ENCODE results near the gene VAMP2. TPM values are rescaled to one million over a fixed set of nuclear protein-coding genes. Genes with fewer than 3 reads are reported as not detected.

The VAMP2 gene
- total RNA-seq, 1 donor from 2014 or later: 117 TPM

DNA sequence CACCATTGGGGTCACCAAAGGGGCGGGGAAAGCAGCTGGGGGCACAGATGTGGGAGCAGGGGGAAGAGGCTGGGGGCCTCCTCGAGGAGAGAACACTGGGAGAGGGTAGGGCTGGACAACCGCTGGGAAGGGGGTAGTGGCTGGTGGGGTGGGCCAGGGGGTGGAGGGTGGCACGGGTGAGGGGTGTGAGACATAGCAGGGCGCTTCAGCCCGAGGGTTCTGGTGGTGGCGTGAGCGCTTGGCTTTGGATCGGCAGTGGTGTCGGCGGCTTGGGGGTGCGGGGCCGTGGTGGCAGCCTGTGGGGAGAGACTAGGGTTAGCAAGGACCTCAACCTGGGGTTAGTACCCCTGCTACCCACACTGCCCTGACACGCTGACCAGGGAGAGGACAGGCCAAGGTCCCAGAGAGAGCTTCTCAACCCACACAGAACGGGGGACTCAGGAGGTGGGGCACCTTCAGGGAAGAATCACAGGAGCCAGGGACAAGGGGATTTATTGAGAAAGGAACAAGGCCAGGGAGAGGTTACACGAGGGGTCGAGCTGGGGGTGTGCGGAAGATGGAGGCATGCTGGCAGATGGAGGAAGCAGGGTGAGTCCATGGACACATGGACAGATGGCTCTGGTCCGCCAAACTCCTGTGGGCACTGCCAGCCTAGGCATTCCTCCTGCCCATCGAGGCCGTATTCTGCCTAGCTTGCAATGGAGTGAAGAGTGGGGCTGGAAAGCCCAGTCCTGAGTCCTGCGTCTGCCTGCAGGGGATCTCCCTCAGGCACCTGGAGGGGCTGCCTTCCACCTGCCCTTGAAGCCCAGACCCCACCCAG lies 19.0 kb downstream of the VAMP2 start:
- TF ChIP-seq, protein P1, sequence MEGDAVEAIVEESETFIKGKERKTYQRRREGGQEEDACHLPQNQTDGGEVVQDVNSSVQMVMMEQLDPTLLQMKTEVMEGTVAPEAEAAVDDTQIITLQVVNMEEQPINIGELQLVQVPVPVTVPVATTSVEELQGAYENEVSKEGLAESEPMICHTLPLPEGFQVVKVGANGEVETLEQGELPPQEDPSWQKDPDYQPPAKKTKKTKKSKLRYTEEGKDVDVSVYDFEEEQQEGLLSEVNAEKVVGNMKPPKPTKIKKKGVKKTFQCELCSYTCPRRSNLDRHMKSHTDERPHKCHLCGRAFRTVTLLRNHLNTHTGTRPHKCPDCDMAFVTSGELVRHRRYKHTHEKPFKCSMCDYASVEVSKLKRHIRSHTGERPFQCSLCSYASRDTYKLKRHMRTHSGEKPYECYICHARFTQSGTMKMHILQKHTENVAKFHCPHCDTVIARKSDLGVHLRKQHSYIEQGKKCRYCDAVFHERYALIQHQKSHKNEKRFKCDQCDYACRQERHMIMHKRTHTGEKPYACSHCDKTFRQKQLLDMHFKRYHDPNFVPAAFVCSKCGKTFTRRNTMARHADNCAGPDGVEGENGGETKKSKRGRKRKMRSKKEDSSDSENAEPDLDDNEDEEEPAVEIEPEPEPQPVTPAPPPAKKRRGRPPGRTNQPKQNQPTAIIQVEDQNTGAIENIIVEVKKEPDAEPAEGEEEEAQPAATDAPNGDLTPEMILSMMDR (IDR thresholded peaks at IDR 0.05; ENCODE audit: partially characterized antibody, unreplicated experiment): no peak
- H3K4me3 Mint-ChIP-seq (ENCODE audit: unreplicated experiment): no peak overlapping the region
- H3K36me3 Mint-ChIP-seq (ENCODE audit: unreplicated experiment): no peaks in the 10 kb centered on the region
- no peak overlapping the region for H3K27ac Mint-ChIP-seq (ENCODE audit: unreplicated experiment)
- H3K4me1 Mint-ChIP-seq (ENCODE audit: low read depth, unreplicated experiment): peaks cover 2% of the 10 kb centered on the region
- peaks cover 5% of the 10 kb centered on the region for H3K27me3 Mint-ChIP-seq (ENCODE audit: unreplicated experiment)
- no peak for DNase-seq
- H3K9me3 Mint-ChIP-seq (ENCODE audit: unreplicated experiment): peaks cover 4% of the 10 kb centered on the region

DNA sequence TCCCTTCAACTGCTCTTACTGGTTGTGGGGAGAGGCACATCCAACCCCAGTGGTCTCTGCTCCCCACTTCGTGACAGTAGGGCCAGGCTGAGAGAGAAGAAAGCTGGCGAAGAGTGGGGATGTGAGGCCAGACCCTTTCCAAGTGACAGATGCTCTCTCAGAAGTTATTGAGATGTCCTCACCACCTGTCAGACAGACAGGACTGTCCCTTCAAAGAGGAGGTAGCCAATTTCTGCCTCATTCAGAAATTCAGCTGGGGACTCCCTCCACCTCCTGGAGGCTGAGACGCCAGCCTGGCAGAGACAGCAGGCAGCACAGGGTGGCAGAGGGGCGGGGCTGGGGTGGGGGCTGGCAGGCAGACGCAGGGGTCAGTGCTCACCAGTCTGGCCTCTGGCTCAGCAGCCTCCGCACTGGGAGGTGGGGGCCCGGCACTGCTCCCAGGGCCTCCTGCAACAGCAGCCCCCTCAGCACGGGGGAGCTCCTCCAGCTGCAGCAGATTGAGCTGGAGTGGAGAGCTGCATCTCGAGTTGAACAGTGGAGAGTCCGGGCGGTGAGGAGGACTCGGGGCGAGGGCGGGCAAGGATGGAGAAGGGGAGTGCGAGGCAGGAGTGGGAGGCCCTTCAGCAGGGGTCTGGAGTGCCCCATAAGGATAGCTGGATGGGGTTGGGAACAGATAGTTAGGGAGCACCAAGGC lies 19.7 kb downstream of the VAMP2 start:
- no peak for DNase-seq

DNA sequence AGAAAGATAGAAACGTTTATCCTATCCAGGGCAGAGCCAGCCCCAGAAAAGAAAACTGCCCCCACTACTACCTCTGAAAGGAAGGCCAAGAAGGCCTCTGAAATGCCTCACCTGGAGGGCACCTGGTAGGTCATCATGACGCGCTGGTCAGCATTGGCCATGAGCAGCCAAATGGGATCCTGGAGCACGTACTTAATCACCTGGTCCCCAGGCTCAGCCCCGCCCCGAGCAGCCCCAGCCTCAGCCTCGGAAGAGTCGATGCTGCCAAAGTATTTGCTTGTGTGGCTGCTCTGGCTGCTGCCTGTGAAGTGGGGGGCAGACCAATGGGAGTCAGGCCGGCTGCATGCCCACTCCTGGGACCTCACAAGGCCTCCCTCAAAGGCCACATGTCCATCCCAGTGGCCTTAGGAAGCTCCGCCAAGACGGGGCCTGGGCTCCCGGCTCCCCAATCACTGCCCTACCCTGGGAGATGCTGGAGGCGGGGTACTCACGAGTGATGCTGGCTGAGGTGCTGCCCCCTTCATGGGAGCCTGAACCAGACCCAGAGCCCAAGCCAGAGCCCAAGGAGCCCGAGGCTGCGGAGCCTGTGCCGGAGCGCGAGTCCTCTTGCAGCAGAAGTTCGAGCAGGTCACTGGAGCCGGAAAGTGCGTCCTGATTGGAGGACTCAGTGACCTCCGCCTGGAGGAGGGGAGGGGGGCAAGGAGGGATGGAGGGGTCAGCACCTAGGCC lies 20.4 kb downstream of the VAMP2 start:
- H3K27me3 Mint-ChIP-seq (ENCODE audit: unreplicated experiment): peaks cover 5% of the 10 kb centered on the region
- H3K4me3 Mint-ChIP-seq (ENCODE audit: unreplicated experiment): no peak overlapping the region
- H3K9me3 Mint-ChIP-seq (ENCODE audit: unreplicated experiment): peaks cover 4% of the 10 kb centered on the region
- H3K36me3 Mint-ChIP-seq (ENCODE audit: unreplicated experiment): no peaks in the 10 kb centered on the region
- H3K27ac Mint-ChIP-seq (ENCODE audit: unreplicated experiment): no peak overlapping the region
- no peak for DNase-seq
- peaks cover 2% of the 10 kb centered on the region for H3K4me1 Mint-ChIP-seq (ENCODE audit: low read depth, unreplicated experiment)
- TF ChIP-seq, protein P1 (IDR thresholded peaks at IDR 0.05; ENCODE audit: partially characterized antibody, unreplicated experiment): no peak

More for the DNA sequence above, 19.7 kb downstream of the VAMP2 start:
- Mint-ChIP-seq H3K27me3 (ENCODE audit: unreplicated experiment) (peaks cover 5% of the 10 kb centered on the region), H3K4me1 (ENCODE audit: low read depth, unreplicated experiment) (peaks cover 2% of the 10 kb centered on the region), H3K9me3 (ENCODE audit: unreplicated experiment) (peaks cover 4% of the 10 kb centered on the region), H3K27ac (ENCODE audit: unreplicated experiment) (no peak overlapping the region), H3K4me3 (ENCODE audit: unreplicated experiment) (no peak overlapping the region), H3K36me3 (ENCODE audit: unreplicated experiment) (no peaks in the 10 kb centered on the region)
- TF ChIP-seq, protein P1 (IDR thresholded peaks at IDR 0.05; ENCODE audit: partially characterized antibody, unreplicated experiment): no peak

DNA sequence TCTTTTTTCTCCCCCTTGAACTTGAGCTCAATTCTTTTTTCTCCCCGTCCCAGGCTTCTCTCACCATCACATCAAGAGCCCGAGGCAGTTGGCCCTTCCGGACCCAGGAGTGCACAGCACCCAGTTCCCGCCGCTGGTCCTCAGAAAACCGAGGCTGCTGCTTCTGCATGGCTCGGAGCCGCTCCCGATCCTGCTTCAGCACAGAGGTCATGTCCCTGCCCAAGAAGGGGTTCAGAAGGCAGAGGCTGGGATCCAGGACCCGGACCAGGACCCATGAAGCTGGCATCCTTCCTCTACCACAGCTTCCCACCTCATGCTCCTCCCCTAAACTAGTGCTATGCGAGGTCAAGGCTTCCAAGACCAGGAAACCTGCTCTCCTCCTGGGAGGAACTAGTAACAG lies 21.0 kb downstream of the VAMP2 start:
- Mint-ChIP-seq H3K27ac (ENCODE audit: unreplicated experiment) (no peak overlapping the region), H3K27me3 (ENCODE audit: unreplicated experiment) (peaks cover 5% of the 10 kb centered on the region), H3K4me1 (ENCODE audit: low read depth, unreplicated experiment) (peaks cover 2% of the 10 kb centered on the region), H3K4me3 (ENCODE audit: unreplicated experiment) (peak overlapping the region; percentile 25), H3K36me3 (ENCODE audit: unreplicated experiment) (no peaks in the 10 kb centered on the region), H3K9me3 (ENCODE audit: unreplicated experiment) (peaks cover 4% of the 10 kb centered on the region)
- no peak for DNase-seq
- TF ChIP-seq, protein P1 (IDR thresholded peaks at IDR 0.05; ENCODE audit: partially characterized antibody, unreplicated experiment): no peak
